HepG2 (cell line): ENCODE measurements around the gene IL17F. TPM values are rescaled to one million over a fixed set of nuclear protein-coding genes. Genes with fewer than 3 reads are reported as not detected.

Source experiments
- CENPBD1 ChIP-seq: sonication (generic); formaldehyde crosslinking; IDR thresholded peaks from 2 replicates; pipeline ENCODE4 v1.8.0; 2022; ENCODE audit warnings: missing genetic modification reagents, low read depth, mild to moderate bottlenecking, borderline replicate concordance
- E2F1 ChIP-seq: sonication (generic); formaldehyde crosslinking; IDR thresholded peaks from 2 replicates; pipeline ENCODE4 v1.5.0; 2020; ENCODE audit warnings: missing genetic modification reagents
- EEA1 ChIP-seq: sonication (generic); formaldehyde crosslinking; IDR thresholded peaks from 2 replicates; pipeline ENCODE4 v1.5.1; 2020; ENCODE audit warnings: mild to moderate bottlenecking, missing genetic modification reagents, borderline replicate concordance
- HNRNPUL1 ChIP-seq: fragments of 200-400 bp; formaldehyde crosslinking; IDR thresholded peaks from 2 replicates; pipeline ENCODE4 v1.6.1; 2017; ENCODE audit warnings: low read depth, mild to moderate bottlenecking, low read length, moderate library complexity
- IKZF4 ChIP-seq: sonication (generic); formaldehyde crosslinking; IDR thresholded peaks from 2 replicates; pipeline ENCODE4 v1.5.1; 2020; ENCODE audit warnings: borderline replicate concordance, mild to moderate bottlenecking, low read depth, missing genetic modification reagents; ENCODE audit errors: not compliant biosample characterization
- POLR2AphosphoS5 ChIP-seq: IDR thresholded peaks from 2 replicates; pipeline ENCODE4 v1.6.1; 2012; ENCODE audit warnings: low read depth, low read length
- SETDB1 ChIP-seq: sonication (generic); formaldehyde crosslinking; IDR thresholded peaks from 2 replicates; pipeline ENCODE4 v1.5.1; 2020; ENCODE audit warnings: missing genetic modification reagents, mild to moderate bottlenecking, borderline replicate concordance
- SNAI1 ChIP-seq: sonication (generic); formaldehyde crosslinking; IDR thresholded peaks from 2 replicates; pipeline ENCODE4 v1.5.0; 2020; ENCODE audit warnings: mild to moderate bottlenecking, missing genetic modification reagents, borderline replicate concordance
- ZBTB2 ChIP-seq: sonication (generic); formaldehyde crosslinking; IDR thresholded peaks from 2 replicates; pipeline ENCODE4 v1.8.0; 2022; ENCODE audit warnings: low read depth, missing genetic modification reagents
- ZBTB4 ChIP-seq: sonication (generic); formaldehyde crosslinking; IDR thresholded peaks from 2 replicates; pipeline ENCODE4 v1.4.0; 2020; ENCODE audit warnings: missing genetic modification reagents, mild to moderate bottlenecking, borderline replicate concordance
- ZMYM3 ChIP-seq: sonication (generic); formaldehyde crosslinking; IDR thresholded peaks from 2 replicates; pipeline ENCODE4 v1.5.1; 2020; ENCODE audit warnings: mild to moderate bottlenecking, missing genetic modification reagents
- ZNF12 ChIP-seq: sonication (generic); formaldehyde crosslinking; IDR thresholded peaks from 2 replicates; pipeline ENCODE4 v1.5.0; 2020; ENCODE audit warnings: missing genetic modification reagents
- ZNF121 ChIP-seq: sonication (generic); formaldehyde crosslinking; IDR thresholded peaks from 2 replicates; pipeline ENCODE4 v1.5.0; 2020; ENCODE audit warnings: mild to moderate bottlenecking, missing genetic modification reagents
- ZNF331 ChIP-seq: sonication (generic); formaldehyde crosslinking; IDR thresholded peaks from 2 replicates; pipeline ENCODE4 v1.4.0; 2020; ENCODE audit warnings: missing genetic modification reagents
- ZNF335 ChIP-seq: sonication (generic); formaldehyde crosslinking; IDR thresholded peaks from 2 replicates; pipeline ENCODE4 v1.4.0; 2020; ENCODE audit warnings: missing genetic modification reagents
- polyA plus RNA-seq, 8 experiments: library from polyadenylated mRNA; depleted of rRNA in 3 of 8; stranded (reverse) in 7 of 8; unstranded in 1 of 8; fragments of >200 nt; fragmentation: Illumina TruSeq in 4 of 8; extraction: Trizol in 4 of 8; gene quantifications; 2 replicates each; pipeline versions ENCODE4 v1.2.1 to v1.2.3, GENCODE V29; 2011 to 2016; ENCODE audit warnings: low read depth in 4 of 8, missing spikeins in 1 of 8, mixed read lengths in 1 of 8; ENCODE audit not compliant: insufficient read depth in 1 of 8
- total RNA-seq, 5 experiments: library from RNA; depleted of rRNA; stranded (reverse); fragments of >200 nt; fragmentation: Illumina TruSeq; extraction: Trizol; gene quantifications; 2 replicates each; pipeline ENCODE4 v1.2.3, GENCODE V29; 2016; ENCODE audit warnings: low read depth in 1 of 5
- TF ChIP-seq, protein P1 (sequence below): sonication (generic); formaldehyde crosslinking; IDR thresholded peaks from 2 replicates; pipeline ENCODE4 v1.8.1; 2023; ENCODE audit warnings: mild to moderate bottlenecking, missing genetic modification reagents
- TF ChIP-seq, protein P2 (sequence below): sonication (generic); formaldehyde crosslinking; IDR thresholded peaks from 2 replicates; pipeline ENCODE4 v1.5.1; 2020; ENCODE audit warnings: missing genetic modification reagents, mild to moderate bottlenecking, borderline replicate concordance
- TF ChIP-seq, protein P3 (sequence below): sonication (generic); formaldehyde crosslinking; IDR thresholded peaks from 2 replicates; pipeline ENCODE4 v1.8.1; 2023; ENCODE audit warnings: missing genetic modification reagents, mild to moderate bottlenecking, borderline replicate concordance

IL17F gene
- total and polyA plus RNA-seq, 2 of the 13 experiments (the other 11 are each of a cell fraction or from before 2014, with no cell fraction given) = not detected

GRCh38 chr6:52286798-52287432 lies 42.6 kb upstream of the IL17F start (continued):
- TF ChIP-seq ZBTB4 = no peak
- no peak for TF ChIP-seq SETDB1 (CRISPR knock-in tag)
- TF ChIP-seq, protein P1, sequence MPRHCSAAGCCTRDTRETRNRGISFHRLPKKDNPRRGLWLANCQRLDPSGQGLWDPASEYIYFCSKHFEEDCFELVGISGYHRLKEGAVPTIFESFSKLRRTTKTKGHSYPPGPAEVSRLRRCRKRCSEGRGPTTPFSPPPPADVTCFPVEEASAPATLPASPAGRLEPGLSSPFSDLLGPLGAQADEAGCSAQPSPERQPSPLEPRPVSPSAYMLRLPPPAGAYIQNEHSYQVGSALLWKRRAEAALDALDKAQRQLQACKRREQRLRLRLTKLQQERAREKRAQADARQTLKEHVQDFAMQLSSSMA (CRISPR knock-in tag) = no peak
- TF ChIP-seq, protein P2, sequence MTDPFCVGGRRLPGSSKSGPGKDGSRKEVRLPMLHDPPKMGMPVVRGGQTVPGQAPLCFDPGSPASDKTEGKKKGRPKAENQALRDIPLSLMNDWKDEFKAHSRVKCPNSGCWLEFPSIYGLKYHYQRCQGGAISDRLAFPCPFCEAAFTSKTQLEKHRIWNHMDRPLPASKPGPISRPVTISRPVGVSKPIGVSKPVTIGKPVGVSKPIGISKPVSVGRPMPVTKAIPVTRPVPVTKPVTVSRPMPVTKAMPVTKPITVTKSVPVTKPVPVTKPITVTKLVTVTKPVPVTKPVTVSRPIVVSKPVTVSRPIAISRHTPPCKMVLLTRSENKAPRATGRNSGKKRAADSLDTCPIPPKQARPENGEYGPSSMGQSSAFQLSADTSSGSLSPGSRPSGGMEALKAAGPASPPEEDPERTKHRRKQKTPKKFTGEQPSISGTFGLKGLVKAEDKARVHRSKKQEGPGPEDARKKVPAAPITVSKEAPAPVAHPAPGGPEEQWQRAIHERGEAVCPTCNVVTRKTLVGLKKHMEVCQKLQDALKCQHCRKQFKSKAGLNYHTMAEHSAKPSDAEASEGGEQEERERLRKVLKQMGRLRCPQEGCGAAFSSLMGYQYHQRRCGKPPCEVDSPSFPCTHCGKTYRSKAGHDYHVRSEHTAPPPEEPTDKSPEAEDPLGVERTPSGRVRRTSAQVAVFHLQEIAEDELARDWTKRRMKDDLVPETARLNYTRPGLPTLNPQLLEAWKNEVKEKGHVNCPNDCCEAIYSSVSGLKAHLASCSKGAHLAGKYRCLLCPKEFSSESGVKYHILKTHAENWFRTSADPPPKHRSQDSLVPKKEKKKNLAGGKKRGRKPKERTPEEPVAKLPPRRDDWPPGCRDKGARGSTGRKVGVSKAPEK (CRISPR knock-in tag) = 0 out of 2 replicates have a peak, but pooled peaks have one; percentile 45
- TF ChIP-seq EEA1 (CRISPR knock-in tag) = no peak
- TF ChIP-seq, protein P3, sequence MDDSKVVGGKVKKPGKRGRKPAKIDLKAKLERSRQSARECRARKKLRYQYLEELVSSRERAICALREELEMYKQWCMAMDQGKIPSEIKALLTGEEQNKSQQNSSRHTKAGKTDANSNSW = no peak
- no peak for TF ChIP-seq POLR2AphosphoS5
- TF ChIP-seq ZNF121 (CRISPR knock-in tag) = no peak
- peak; percentile 53; the same call in 1 of the 2 replicates for TF ChIP-seq ZNF12 (CRISPR knock-in tag)
- TF ChIP-seq HNRNPUL1 = no peak
- TF ChIP-seq E2F1 (CRISPR knock-in tag) = no peak
- TF ChIP-seq ZNF335 (CRISPR knock-in tag) = peak; percentile 80; the same call in 1 of the 2 replicates
- peak; percentile 44; the same call in 1 of the 2 replicates for TF ChIP-seq ZMYM3 (CRISPR knock-in tag)
- TF ChIP-seq ZBTB2 (CRISPR knock-in tag) = no peak
- TF ChIP-seq ZNF331 = peak; percentile 66; the same call in 1 of the 2 replicates
- no peak for TF ChIP-seq CENPBD1
- TF ChIP-seq IKZF4 (CRISPR knock-in tag) = no peak
- TF ChIP-seq SNAI1 = no peak
